ENCODE measurements around the gene IL1RL2.

Gene IL1RL2

GRCh38 chr2:102185347-102185746 lies 1.5 kb upstream of the IL1RL2 start:
- Histone ChIP-seq H3K4me1 (ENCODE audit: insufficient read depth, insufficient read length) (no peaks in the 10 kb centered on the region), H3K9me3 (ENCODE audit: insufficient read depth, low read length) (no peaks in the 10 kb centered on the region), H3K36me3 (ENCODE audit: insufficient read depth, insufficient read length, low read length) (no peaks in the 10 kb centered on the region), H3K9ac (ENCODE audit: insufficient read length, low read depth) (no peak overlapping the region), H3K27me3 (ENCODE audit: insufficient read depth, insufficient read length) (peaks cover 15% of the 10 kb centered on the region), H3K4me3 (ENCODE audit: insufficient read length, low read depth) (no peak overlapping the region)
- no peak for TF ChIP-seq SUZ12 (IDR thresholded peaks at IDR 0.05; ENCODE audit: extremely low read depth, insufficient read depth, insufficient read length)
- no peak for TF ChIP-seq ZNF274 (IDR thresholded peaks at IDR 0.05; ENCODE audit: low read depth, low read length)
- TF ChIP-seq YY1 (IDR thresholded peaks at IDR 0.05; ENCODE audit: insufficient read depth, insufficient read length) = no peak
- DNase-seq (ENCODE audit: low read depth, low spot score) = no peak

- Histone ChIP-seq H3K9ac (ENCODE audit: insufficient read length, low read depth) (no peak overlapping the region), H3K9me3 (ENCODE audit: insufficient read depth, low read length) (no peaks in the 10 kb centered on the region), H3K36me3 (ENCODE audit: insufficient read depth, insufficient read length, low read length) (no peaks in the 10 kb centered on the region), H3K4me1 (ENCODE audit: insufficient read depth, insufficient read length) (no peaks in the 10 kb centered on the region), H3K4me3 (ENCODE audit: insufficient read length, low read depth) (peak overlapping the region; percentile 15), H3K27me3 (ENCODE audit: insufficient read depth, insufficient read length) (peaks cover 15% of the 10 kb centered on the region)
- DNase-seq (ENCODE audit: low read depth, low spot score) = no peak
- TF ChIP-seq SUZ12 (IDR thresholded peaks at IDR 0.05; ENCODE audit: extremely low read depth, insufficient read depth, insufficient read length) = no peak
- no peak for TF ChIP-seq YY1 (IDR thresholded peaks at IDR 0.05; ENCODE audit: insufficient read depth, insufficient read length)
- no peak for TF ChIP-seq ZNF274 (IDR thresholded peaks at IDR 0.05; ENCODE audit: low read depth, low read length)
These were observed 800 bp downstream of the IL1RL2 start for GRCh38 chr2:102187496-102188150.

- Histone ChIP-seq H3K4me3 (ENCODE audit: insufficient read length, low read depth) (no peak overlapping the region), H3K9me3 (ENCODE audit: insufficient read depth, low read length) (no peaks in the 10 kb centered on the region), H3K27me3 (ENCODE audit: insufficient read depth, insufficient read length) (peaks cover 15% of the 10 kb centered on the region), H3K36me3 (ENCODE audit: insufficient read depth, insufficient read length, low read length) (no peaks in the 10 kb centered on the region), H3K9ac (ENCODE audit: insufficient read length, low read depth) (no peak overlapping the region), H3K4me1 (ENCODE audit: insufficient read depth, insufficient read length) (no peaks in the 10 kb centered on the region)
- TF ChIP-seq SUZ12 (IDR thresholded peaks at IDR 0.05; ENCODE audit: extremely low read depth, insufficient read depth, insufficient read length) = no peak
- no peak for TF ChIP-seq ZNF274 (IDR thresholded peaks at IDR 0.05; ENCODE audit: low read depth, low read length)
- no peak for TF ChIP-seq YY1 (IDR thresholded peaks at IDR 0.05; ENCODE audit: insufficient read depth, insufficient read length)
- DNase-seq (ENCODE audit: low read depth, low spot score) = no peak
These were observed 3.7 kb downstream of the IL1RL2 start for GRCh38 chr2:102190430-102191107.

GRCh38 chr2:102191501-102191900 lies 4.7 kb downstream of the IL1RL2 start:
- no peak for TF ChIP-seq ZNF274 (IDR thresholded peaks at IDR 0.05; ENCODE audit: low read depth, low read length)
- TF ChIP-seq YY1 (IDR thresholded peaks at IDR 0.05; ENCODE audit: insufficient read depth, insufficient read length) = no peak
- DNase-seq (ENCODE audit: low read depth, low spot score) = no peak
- no peak overlapping the region for H3K4me3 ChIP-seq (ENCODE audit: insufficient read length, low read depth)
- no peaks in the 10 kb centered on the region for H3K36me3 ChIP-seq (ENCODE audit: insufficient read depth, insufficient read length, low read length)
- peaks cover 13% of the 10 kb centered on the region for H3K27me3 ChIP-seq (ENCODE audit: insufficient read depth, insufficient read length)
- no peaks in the 10 kb centered on the region for H3K9me3 ChIP-seq (ENCODE audit: insufficient read depth, low read length)
- no peak overlapping the region for H3K9ac ChIP-seq (ENCODE audit: insufficient read length, low read depth)
- H3K4me1 ChIP-seq (ENCODE audit: insufficient read depth, insufficient read length) = no peaks in the 10 kb centered on the region

- H3K27me3 ChIP-seq (ENCODE audit: insufficient read depth, insufficient read length) = no peaks in the 10 kb centered on the region
- H3K9ac ChIP-seq (ENCODE audit: insufficient read length, low read depth) = no peak overlapping the region
- TF ChIP-seq YY1 (IDR thresholded peaks at IDR 0.05; ENCODE audit: insufficient read depth, insufficient read length) = no peak
- no peak for TF ChIP-seq SUZ12 (IDR thresholded peaks at IDR 0.05; ENCODE audit: extremely low read depth, insufficient read depth, insufficient read length)
- no peaks in the 10 kb centered on the region for H3K9me3 ChIP-seq (ENCODE audit: insufficient read depth, low read length)
- H3K4me3 ChIP-seq (ENCODE audit: insufficient read length, low read depth) = no peak overlapping the region
- H3K36me3 ChIP-seq (ENCODE audit: insufficient read depth, insufficient read length, low read length) = no peaks in the 10 kb centered on the region
- H3K4me1 ChIP-seq (ENCODE audit: insufficient read depth, insufficient read length) = no peaks in the 10 kb centered on the region
- no peak for DNase-seq (ENCODE audit: low read depth, low spot score)
These were observed 6.3 kb downstream of the IL1RL2 start for GRCh38 chr2:102193074-102193473.

GRCh38 chr2:102194609-102195268 lies 7.9 kb downstream of the IL1RL2 start:
- H3K36me3 ChIP-seq (ENCODE audit: insufficient read depth, insufficient read length, low read length) = no peaks in the 10 kb centered on the region
- H3K9me3 ChIP-seq (ENCODE audit: insufficient read depth, low read length) = no peaks in the 10 kb centered on the region
- no peaks in the 10 kb centered on the region for H3K4me1 ChIP-seq (ENCODE audit: insufficient read depth, insufficient read length)
- no peak overlapping the region for H3K9ac ChIP-seq (ENCODE audit: insufficient read length, low read depth)
- H3K27me3 ChIP-seq (ENCODE audit: insufficient read depth, insufficient read length) = no peaks in the 10 kb centered on the region
- DNase-seq (ENCODE audit: low read depth, low spot score) = no peak
- H3K4me3 ChIP-seq (ENCODE audit: insufficient read length, low read depth) = no peak overlapping the region
- TF ChIP-seq ZNF274 (IDR thresholded peaks at IDR 0.05; ENCODE audit: low read depth, low read length) (no peak), YY1 (IDR thresholded peaks at IDR 0.05; ENCODE audit: insufficient read depth, insufficient read length) (no peak), SUZ12 (IDR thresholded peaks at IDR 0.05; ENCODE audit: extremely low read depth, insufficient read depth, insufficient read length) (no peak)

- H3K9me3 ChIP-seq (ENCODE audit: insufficient read depth, low read length) = no peaks in the 10 kb centered on the region
- no peak for DNase-seq (ENCODE audit: low read depth, low spot score)
- H3K36me3 ChIP-seq (ENCODE audit: insufficient read depth, insufficient read length, low read length) = no peaks in the 10 kb centered on the region
- H3K9ac ChIP-seq (ENCODE audit: insufficient read length, low read depth) = no peak overlapping the region
- no peaks in the 10 kb centered on the region for H3K27me3 ChIP-seq (ENCODE audit: insufficient read depth, insufficient read length)
- no peak overlapping the region for H3K4me3 ChIP-seq (ENCODE audit: insufficient read length, low read depth)
- H3K4me1 ChIP-seq (ENCODE audit: insufficient read depth, insufficient read length) = no peaks in the 10 kb centered on the region
- TF ChIP-seq YY1 (IDR thresholded peaks at IDR 0.05; ENCODE audit: insufficient read depth, insufficient read length) (no peak), SUZ12 (IDR thresholded peaks at IDR 0.05; ENCODE audit: extremely low read depth, insufficient read depth, insufficient read length) (no peak), ZNF274 (IDR thresholded peaks at IDR 0.05; ENCODE audit: low read depth, low read length) (no peak)
These were observed 10.7 kb downstream of the IL1RL2 start for GRCh38 chr2:102197389-102198137.
